Loucy (cell line): ENCODE measurements around the gene BTBD16.

Experiments
- H2AFZ ChIP-seq: fragments of 200-600 bp; sonication (generic); 2 replicates; pipeline ENCODE4 v1.6.0; 2016; ENCODE audit warnings: antibody characterized with exemption, mild to moderate bottlenecking, low read length, moderate library complexity
- H3F3A ChIP-seq: fragments of 200-600 bp; 2 replicates; pipeline ENCODE4 v1.6.0; 2016; ENCODE audit warnings: antibody characterized with exemption, low read depth, mild to moderate bottlenecking
- H3K27me3 ChIP-seq: fragments of 200-600 bp; sonication (generic); 2 replicates; pipeline ENCODE4 v1.6.1; 2014; ENCODE audit warnings: low read length, mild to moderate bottlenecking; ENCODE audit not compliant: insufficient read depth, poor library complexity, severe bottlenecking
- H3K36me3 ChIP-seq: fragments of 200-600 bp; sonication (generic); 2 replicates; pipeline ENCODE4 v1.6.1; 2016; ENCODE audit warnings: low read length; ENCODE audit not compliant: insufficient read depth
- H3K4me1 ChIP-seq: fragments of 200-600 bp; sonication (generic); 2 replicates; pipeline ENCODE4 v1.5.1; 2014; ENCODE audit warnings: low read length, mild to moderate bottlenecking; ENCODE audit not compliant: insufficient read depth, poor library complexity, severe bottlenecking
- H3K4me2 ChIP-seq: fragments of 200-600 bp; sonication (generic); 2 replicates; pipeline ENCODE4 v1.6.0; 2014; ENCODE audit warnings: antibody characterized with exemption, low read length, low read depth, mild to moderate bottlenecking; ENCODE audit not compliant: poor library complexity, severe bottlenecking
- H3K4me3 ChIP-seq: fragments of 200-600 bp; sonication (generic); 2 replicates; pipeline ENCODE4 v1.5.1; 2014; ENCODE audit warnings: low read length, mild to moderate bottlenecking, mixed read lengths; ENCODE audit not compliant: poor library complexity, severe bottlenecking
- H3K79me2 ChIP-seq: fragments of 200-600 bp; sonication (generic); 2 replicates; pipeline ENCODE4 v1.6.1; 2014; ENCODE audit warnings: low read length; ENCODE audit not compliant: insufficient read depth
- H3K9ac ChIP-seq: fragments of 200-600 bp; sonication (generic); 2 replicates; pipeline ENCODE4 v1.6.0; 2014; ENCODE audit warnings: mild to moderate bottlenecking, low read depth, low read length, moderate library complexity; ENCODE audit not compliant: poor library complexity, severe bottlenecking
- H3K9me2 ChIP-seq: fragments of 200-600 bp; sonication (generic); replicated peaks from 2 replicates; pipeline ENCODE4 v1.6.1; 2016; ENCODE audit warnings: low read depth, low read length, mixed read lengths
- H3K9me3 ChIP-seq: fragments of 200-600 bp; sonication (generic); 2 replicates; pipeline ENCODE4 v1.6.1; 2014; ENCODE audit warnings: mild to moderate bottlenecking, antibody characterized with exemption, low read length, low read depth; ENCODE audit not compliant: insufficient read depth
- H4K20me1 ChIP-seq: fragments of 200-600 bp; sonication (generic); 2 replicates; pipeline ENCODE4 v1.6.0; 2014; ENCODE audit warnings: antibody characterized with exemption, low read length, mild to moderate bottlenecking; ENCODE audit not compliant: insufficient read depth, poor library complexity, severe bottlenecking
- CTCF ChIP-seq: fragments of 200-600 bp; sonication (generic); conservative IDR thresholded peaks from 2 replicates; pipeline ENCODE4 v1.5.1; 2014; ENCODE audit warnings: mild to moderate bottlenecking, antibody characterized with exemption, low read length
- EZH2phosphoT487 ChIP-seq: fragments of 200-600 bp; IDR thresholded peaks from 2 replicates; pipeline ENCODE4 v1.6.1; 2018; ENCODE audit warnings: antibody characterized with exemption, mild to moderate bottlenecking, moderate library complexity, borderline replicate concordance

The BTBD16 gene

GRCh38 chr10:122343936-122344335 lies 72.8 kb downstream of the BTBD16 start:
- H3K36me3 ChIP-seq, result no peaks in the 10 kb centered on the region
- no peaks in the 10 kb centered on the region for H4K20me1 ChIP-seq
- no peak overlapping the region for H3K4me3 ChIP-seq
- H3K9ac ChIP-seq, result no peak overlapping the region
- no peak overlapping the region for H2AFZ ChIP-seq
- no peaks in the 10 kb centered on the region for H3K27me3 ChIP-seq
- no peaks in the 10 kb centered on the region for H3K9me2 ChIP-seq
- no peaks in the 10 kb centered on the region for H3K9me3 ChIP-seq
- no peaks in the 10 kb centered on the region for H3K79me2 ChIP-seq
- H3K4me1 ChIP-seq, result no peaks in the 10 kb centered on the region
- TF ChIP-seq EZH2phosphoT487 (no peak), CTCF (no peak)
- no peaks in the 10 kb centered on the region for H3F3A ChIP-seq
- H3K4me2 ChIP-seq, result no peak overlapping the region

GRCh38 chr10:122344741-122345258 lies 73.7 kb downstream of the BTBD16 start:
- H3K9ac ChIP-seq, result no peak overlapping the region
- H2AFZ ChIP-seq, result no peak overlapping the region

GRCh38 chr10:122346326-122346950 lies 75.3 kb downstream of the BTBD16 start:
- Histone ChIP-seq H3K79me2 (no peaks in the 10 kb centered on the region), H3K4me3 (no peak overlapping the region), H3F3A (no peaks in the 10 kb centered on the region), H3K36me3 (no peaks in the 10 kb centered on the region), H3K27me3 (no peaks in the 10 kb centered on the region), H3K4me1 (no peaks in the 10 kb centered on the region), H3K4me2 (no peak overlapping the region), H4K20me1 (no peaks in the 10 kb centered on the region), H3K9me2 (no peaks in the 10 kb centered on the region), H2AFZ (no peak overlapping the region), H3K9me3 (no peaks in the 10 kb centered on the region), H3K9ac (no peak overlapping the region)
- TF ChIP-seq EZH2phosphoT487 (no peak), CTCF (no peak)

More at GRCh38 chr10:122344741-122345258, 73.7 kb downstream of the BTBD16 start:
- H3K9me3 ChIP-seq, result no peaks in the 10 kb centered on the region
- H3K4me2 ChIP-seq, result no peak overlapping the region
- no peaks in the 10 kb centered on the region for H3K4me1 ChIP-seq
- H3K27me3 ChIP-seq, result no peaks in the 10 kb centered on the region
- no peaks in the 10 kb centered on the region for H3K79me2 ChIP-seq
- H3K9me2 ChIP-seq, result no peaks in the 10 kb centered on the region
- H3K4me3 ChIP-seq, result no peak overlapping the region
- H4K20me1 ChIP-seq, result no peaks in the 10 kb centered on the region
- TF ChIP-seq CTCF (no peak), EZH2phosphoT487 (no peak)
- H3F3A ChIP-seq, result no peaks in the 10 kb centered on the region
- no peaks in the 10 kb centered on the region for H3K36me3 ChIP-seq
